Suppressor macrophage treated with lipopolysaccharide for 1 hour (primary cell): Measurements from ENCODE around the gene MEP1B.

ENCODE experiments used
- DNase-seq, 3 donors: peaks; one replicate each; pipeline ENCODE4 v3.0.0-alpha.2; 2020 to 2022

The MEP1B gene

DNA sequence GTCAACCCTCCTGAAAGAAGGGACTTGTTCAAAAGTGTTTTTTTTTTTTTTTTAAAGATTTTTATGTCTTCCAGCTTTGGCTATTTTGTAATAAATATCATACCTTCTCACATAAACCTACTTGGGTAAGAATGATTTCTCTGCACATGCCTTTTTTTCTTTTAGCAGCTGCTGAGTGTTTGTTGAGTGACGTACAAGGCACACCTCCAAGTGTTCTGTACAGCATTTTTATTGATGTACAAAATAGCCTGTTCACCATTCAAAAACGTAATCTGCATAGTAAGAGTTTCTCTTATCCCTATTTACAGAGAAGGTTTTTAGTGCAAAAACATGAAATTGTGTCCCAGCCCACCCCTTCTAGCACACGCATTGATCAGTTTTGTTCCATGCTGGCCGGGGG is 77.6 kb downstream of the MEP1B start:
- no peak for DNase-seq
